Uterus (tissue), 4 donors: Measurements from ENCODE around the gene ACOT2. TPM values are rescaled to one million over a fixed set of nuclear protein-coding genes. Genes with fewer than 3 reads are reported as not detected.

Experiments used
- DNase-seq, 2 donors: peaks; one replicate each; pipeline ENCODE4 v3.0.0-alpha.2; 2019 to 2020
- H3K27ac ChIP-seq, 2 donors: fragments of 200-600 bp; sonication (generic); 1 replicate in 1 of 2; 2 replicates in 1 of 2; pipeline ENCODE4 v1.5.1; 2016 to 2018
- H3K27me3 ChIP-seq, 2 donors: fragments of 200-600 bp; sonication (generic); one replicate each; pipeline ENCODE4 v1.5.1; 2018 to 2019; ENCODE audit warnings: control low read depth in 1 of 2
- H3K36me3 ChIP-seq, 2 donors: fragments of 200-600 bp; sonication (generic); one replicate each; pipeline ENCODE4 v1.5.1; 2019; ENCODE audit warnings: control low read depth in 1 of 2
- H3K4me1 ChIP-seq, 2 donors: fragments of 200-600 bp; sonication (generic); one replicate each; pipeline ENCODE4 v1.5.1; 2018 to 2019; ENCODE audit warnings: control low read depth in 1 of 2
- H3K4me3 ChIP-seq, 2 donors: fragments of 200-600 bp; sonication (generic); 1 replicate in 1 of 2; 2 replicates in 1 of 2; pipeline ENCODE4 v1.5.1; 2018 to 2019; ENCODE audit warnings: mild to moderate bottlenecking in 1 of 2
- H3K9me3 ChIP-seq, 2 donors: fragments of 200-600 bp; sonication (generic); one replicate each; pipeline ENCODE4 v1.5.1; 2019; ENCODE audit warnings: control low read depth in 1 of 2
- CTCF ChIP-seq, 4 experiments: fragments of 200-600 bp in 2 of 4; fragments of 450-650 bp in 2 of 4; sonication (generic) in 2 of 4; IDR thresholded peaks; one replicate each; pipeline ENCODE4 v1.5.1; 2016 to 2019; ENCODE audit warnings: antibody characterized with exemption in 4 of 4, mild to moderate bottlenecking in 2 of 4, moderate library complexity in 1 of 4
- POLR2A ChIP-seq, 2 donors: fragments of 450-650 bp; IDR thresholded peaks; one replicate each; pipeline ENCODE4 v1.6.1; 2016; ENCODE audit warnings: antibody characterized with exemption in 2 of 2, mild to moderate bottlenecking in 1 of 2, moderate library complexity in 1 of 2
- intact Hi-C: fragments of 100-400 bp; cut with DNase I; formaldehyde crosslinking; loops from one replicate; pipeline ENCODE4 v1.15.1; 2023; ENCODE audit warnings: low total_unique reads
- total RNA-seq, 4 donors: library from RNA; depleted of rRNA in 3 of 4; stranded (reverse); fragments of >200 nt in 3 of 4; gene quantifications; one replicate each; pipeline versions ENCODE4 v1.1.0 to v1.2.4, GENCODE V29; 2014 to 2023
- donor health status: DM: yes; HTN: yes; CAD: no.

The ACOT2 gene
- total RNA-seq, 4 donors from 2014 or later = 25.4 to 48.8 (median 46.1) TPM

- intact Hi-C loops = no loop called here
- Histone ChIP-seq H3K4me3 (peak within 1 kb of the TSS; percentile 21 to 45), H3K27ac (no peak within 1 kb of the TSS), H3K9me3 (no peaks in the 10 kb centered on the region), H3K36me3 (no peaks in the 10 kb centered on the region), H3K4me1 (no peaks in the 10 kb centered on the region), H3K27me3 (no peaks in the 10 kb centered on the region)
- TF ChIP-seq CTCF (IDR thresholded peaks at IDR 0.05) (peak in 2 of 4 experiments; percentile 5 to 17), POLR2A (IDR thresholded peaks at IDR 0.05) (no peak)
- no peak for DNase-seq
Measured at GRCh38 chr14:73591690-73592449, 22.9 kb downstream of the ACOT2 start, which contains the start of gene ACOT4. Gene ACOT4 (plus strand): TSS chr14:73591873. CDS start chr14:73591960, 87 bp downstream.

- H3K27ac ChIP-seq = no peak overlapping the region
- intact Hi-C loops = no loop called here
- H3K27me3 ChIP-seq = no peaks in the 10 kb centered on the region
Measured at GRCh38 chr14:73594491-73594890, 25.5 kb downstream of the ACOT2 start.

GRCh38 chr14:73599499-73599898 lies 30.5 kb downstream of the ACOT2 start:
- no peaks in the 10 kb centered on the region for H3K4me1 ChIP-seq
- no peaks in the 10 kb centered on the region for H3K27me3 ChIP-seq
- no peak for DNase-seq
- H3K9me3 ChIP-seq = no peaks in the 10 kb centered on the region
- intact Hi-C loops = no loop called here
- H3K4me3 ChIP-seq = no peak overlapping the region
- TF ChIP-seq POLR2A (IDR thresholded peaks at IDR 0.05) (no peak), CTCF (IDR thresholded peaks at IDR 0.05) (no peak)
- no peak overlapping the region for H3K27ac ChIP-seq
- H3K36me3 ChIP-seq = no peaks in the 10 kb centered on the region

More at GRCh38 chr14:73594491-73594890, 25.5 kb downstream of the ACOT2 start:
- Histone ChIP-seq H3K36me3 (no peaks in the 10 kb centered on the region), H3K4me1 (no peaks in the 10 kb centered on the region), H3K9me3 (no peaks in the 10 kb centered on the region), H3K4me3 (no peak overlapping the region)
- no peak for DNase-seq
- TF ChIP-seq CTCF (IDR thresholded peaks at IDR 0.05) = no peak
- TF ChIP-seq POLR2A (IDR thresholded peaks at IDR 0.05) = no peak

- H3K36me3 ChIP-seq = no peaks in the 10 kb centered on the region
- H3K27me3 ChIP-seq = no peaks in the 10 kb centered on the region
- no peak for TF ChIP-seq POLR2A (IDR thresholded peaks at IDR 0.05)
- TF ChIP-seq CTCF (IDR thresholded peaks at IDR 0.05) = no peak
- H3K4me1 ChIP-seq = no peaks in the 10 kb centered on the region
- no peaks in the 10 kb centered on the region for H3K9me3 ChIP-seq
- intact Hi-C loops = no loop called here
- DNase-seq = no peak
- H3K4me3 ChIP-seq = no peak overlapping the region
- no peak overlapping the region for H3K27ac ChIP-seq
Measured at GRCh38 chr14:73602994-73603393, 34.0 kb downstream of the ACOT2 start.

- H3K4me1 ChIP-seq = no peaks in the 10 kb centered on the region
- no peaks in the 10 kb centered on the region for H3K27me3 ChIP-seq
- H3K27ac ChIP-seq = no peak overlapping the region
- no peak for TF ChIP-seq CTCF (IDR thresholded peaks at IDR 0.05)
- no peak for TF ChIP-seq POLR2A (IDR thresholded peaks at IDR 0.05)
- H3K9me3 ChIP-seq = no peaks in the 10 kb centered on the region
- H3K4me3 ChIP-seq = no peak overlapping the region
- H3K36me3 ChIP-seq = no peaks in the 10 kb centered on the region
- intact Hi-C loops = no loop called here
- DNase-seq = no peak
Measured at GRCh38 chr14:73606271-73606670, 37.3 kb downstream of the ACOT2 start.
